Measurements from ENCODE around the gene FANCC.

The FANCC gene

GRCh38 chr9:95192631-95193030, 124.9 kb downstream of the FANCC start:
- no peak for DNase-seq (ENCODE audit: low read depth)
- H3K4me3 ChIP-seq (ENCODE audit: control insufficient read depth, low read depth, low read length): no peak overlapping the region
- TF ChIP-seq CTCF (IDR thresholded peaks at IDR 0.05; ENCODE audit: control insufficient read depth, insufficient read depth, low read depth, low read length, missing control alignments): no peak

GRCh38 chr9:95190413-95190812, 127.1 kb downstream of the FANCC start:
- no peak for TF ChIP-seq CTCF (IDR thresholded peaks at IDR 0.05; ENCODE audit: control insufficient read depth, insufficient read depth, low read depth, low read length, missing control alignments)
- no peak overlapping the region for H3K4me3 ChIP-seq (ENCODE audit: control insufficient read depth, low read depth, low read length)

GRCh38 chr9:95189251-95190098, 128.0 kb downstream of the FANCC start:
- no peak for TF ChIP-seq CTCF (IDR thresholded peaks at IDR 0.05; ENCODE audit: control insufficient read depth, insufficient read depth, low read depth, low read length, missing control alignments)
- no peak for DNase-seq (ENCODE audit: low read depth)
- H3K4me3 ChIP-seq (ENCODE audit: control insufficient read depth, low read depth, low read length): no peak overlapping the region

More at GRCh38 chr9:95190413-95190812, 127.1 kb downstream of the FANCC start:
- no peak for DNase-seq (ENCODE audit: low read depth)

DNA sequence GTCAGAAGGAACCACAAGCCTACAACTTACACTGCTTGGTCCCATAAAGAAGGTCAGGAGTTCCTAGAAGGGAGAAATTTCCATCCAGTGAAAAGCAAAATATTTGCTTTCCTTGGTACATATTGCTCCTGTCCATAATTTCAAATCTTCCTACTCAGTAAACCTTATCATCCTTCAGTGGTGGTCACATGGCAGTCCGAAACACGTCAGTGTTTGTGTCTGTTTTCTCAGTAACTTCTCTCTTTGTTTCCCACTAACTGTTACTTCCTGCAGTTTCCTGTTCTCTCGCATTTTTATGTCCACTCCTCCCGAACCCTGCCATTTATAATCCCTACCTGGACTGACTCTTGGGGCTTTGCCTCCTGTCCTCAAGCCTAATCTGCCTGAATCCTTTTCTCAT, 129.1 kb downstream of the FANCC start:
- DNase-seq (ENCODE audit: low read depth): no peak
- no peak for TF ChIP-seq CTCF (IDR thresholded peaks at IDR 0.05; ENCODE audit: control insufficient read depth, insufficient read depth, low read depth, low read length, missing control alignments)
- H3K4me3 ChIP-seq (ENCODE audit: control insufficient read depth, low read depth, low read length): no peak overlapping the region

DNA sequence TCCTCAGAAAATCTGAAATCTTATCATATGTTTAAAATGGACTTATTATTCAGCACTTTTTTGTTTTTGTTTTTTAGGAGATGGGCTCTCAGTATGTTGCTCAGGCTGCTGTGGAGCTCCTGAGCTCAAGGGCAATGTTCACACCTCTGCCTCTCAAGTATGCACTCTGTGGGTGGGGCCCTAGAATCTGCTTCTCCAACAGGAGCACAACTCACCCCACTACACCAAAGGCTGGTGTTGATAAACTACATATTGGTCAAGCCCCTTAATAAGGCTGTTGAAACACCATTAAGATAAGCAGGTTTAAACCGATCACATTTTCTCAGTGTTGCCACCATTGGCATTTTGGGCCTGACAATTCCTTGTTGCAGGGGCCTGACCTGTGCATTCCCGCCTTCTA, 131.6 kb downstream of the FANCC start:
- DNase-seq (ENCODE audit: low read depth): no peak
- TF ChIP-seq CTCF (IDR thresholded peaks at IDR 0.05; ENCODE audit: control insufficient read depth, insufficient read depth, low read depth, low read length, missing control alignments): no peak
- no peak overlapping the region for H3K4me3 ChIP-seq (ENCODE audit: control insufficient read depth, low read depth, low read length)

- TF ChIP-seq CTCF (IDR thresholded peaks at IDR 0.05; ENCODE audit: control insufficient read depth, insufficient read depth, low read depth, low read length, missing control alignments): no peak
- no peak overlapping the region for H3K4me3 ChIP-seq (ENCODE audit: control insufficient read depth, low read depth, low read length)
- DNase-seq (ENCODE audit: low read depth): no peak
Measured at GRCh38 chr9:95182854-95183563, 134.5 kb downstream of the FANCC start.
